T-helper 2 cell treated with Interferon-gamma antibody and Interleukin-4, amounts not matched to agents 100 ng/mL and 5 ng/mL, for 36 hours (primary cell): Measurements from ENCODE around the gene GPR17. TPM values are rescaled to one million over a fixed set of nuclear protein-coding genes. Genes with fewer than 3 reads are reported as not detected.

Experiments
- intact Hi-C: fragments of 100-400 bp; cut with micrococcal nuclease; formaldehyde crosslinking; loops from one replicate; pipeline ENCODE4 v1.15.1; 2023
- total RNA-seq: library from RNA; stranded (reverse); gene quantifications from 2 replicates; pipeline ENCODE4 v1.2.3, GENCODE V29; 2022

Gene GPR17
- total RNA-seq, 1 donor from 2014 or later: not detected

- intact Hi-C loops: loop anchor here (10.0 kb wide), 1 partner anchor 216 kb away; no protein-coding TSS in a partner anchor
Observed at GRCh38 chr2:127641133-127641532, 4.8 kb upstream of the GPR17 start.

DNA sequence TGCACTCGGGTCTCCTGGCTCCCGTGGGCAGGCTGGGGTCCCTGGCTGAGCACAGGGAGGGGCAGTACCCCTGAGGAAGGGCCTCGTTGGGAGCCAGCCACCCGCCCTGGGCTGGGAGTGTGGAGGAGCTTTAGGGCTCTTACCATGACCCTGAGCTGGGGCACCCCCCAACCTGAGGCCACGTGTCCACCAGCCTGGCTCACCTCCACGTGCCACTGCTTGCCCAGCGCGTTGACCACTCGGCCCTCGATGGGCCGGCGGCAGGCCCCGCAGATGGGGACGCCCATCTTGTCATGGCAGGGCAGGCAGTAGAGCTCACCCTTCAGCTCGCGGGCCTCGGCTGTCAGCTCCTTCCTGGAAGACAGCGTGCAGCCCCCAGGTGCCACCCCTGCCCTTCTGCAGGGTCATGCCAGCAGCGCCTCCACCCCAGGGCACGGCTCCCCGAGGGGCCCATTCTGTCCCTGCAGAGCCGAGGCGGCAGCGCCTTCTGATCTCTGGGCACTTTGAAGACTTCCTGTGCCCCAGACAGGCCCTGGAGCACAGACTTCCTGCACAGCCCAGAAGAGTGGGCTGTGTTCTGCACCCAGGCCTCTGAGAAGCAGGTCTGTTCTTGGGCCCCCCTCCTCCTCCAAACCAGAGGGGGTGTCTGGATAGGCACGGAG, 4.0 kb upstream of the GPR17 start:
- intact Hi-C loops: loop anchor here (10.0 kb wide), 1 partner anchor 217 kb away; no protein-coding TSS in a partner anchor

GRCh38 chr2:127642706-127643438, 3.1 kb upstream of the GPR17 start:
- intact Hi-C loops: loop anchor here (10.0 kb wide), 1 partner anchor 218 kb away; no protein-coding TSS in a partner anchor

DNA sequence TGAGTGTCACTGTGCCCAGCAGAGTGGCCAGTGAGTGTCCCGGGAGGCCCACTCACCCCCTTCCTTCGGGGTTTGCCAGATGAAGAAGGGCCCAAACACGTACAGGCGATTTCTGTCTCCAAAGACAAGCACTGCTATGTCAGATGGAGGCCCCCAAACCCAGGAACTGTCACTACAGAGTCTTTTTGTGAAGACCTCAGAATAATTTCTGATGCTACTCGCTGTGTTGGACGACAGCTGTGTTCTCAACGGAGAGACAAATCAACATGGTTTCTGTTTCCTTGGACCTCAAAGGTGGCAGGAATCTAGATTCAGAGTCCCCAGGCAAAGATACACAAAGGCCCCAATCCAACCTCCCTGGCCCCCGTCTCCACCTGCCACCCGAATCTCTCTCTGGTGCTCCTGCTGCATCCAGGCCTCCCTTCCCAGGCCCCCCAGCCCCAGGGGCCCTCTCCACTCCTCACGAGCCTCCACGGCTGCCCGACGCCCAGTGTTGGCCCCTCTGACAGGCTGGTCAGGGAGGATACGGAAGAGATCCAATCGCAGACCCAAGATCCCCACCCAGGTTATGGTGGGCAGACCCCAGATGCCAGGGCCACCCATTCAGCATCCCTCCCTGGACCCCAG, 2.4 kb upstream of the GPR17 start:
- intact Hi-C loops: loop anchor here (10.0 kb wide), 1 partner anchor 219 kb away; no protein-coding TSS in a partner anchor

DNA sequence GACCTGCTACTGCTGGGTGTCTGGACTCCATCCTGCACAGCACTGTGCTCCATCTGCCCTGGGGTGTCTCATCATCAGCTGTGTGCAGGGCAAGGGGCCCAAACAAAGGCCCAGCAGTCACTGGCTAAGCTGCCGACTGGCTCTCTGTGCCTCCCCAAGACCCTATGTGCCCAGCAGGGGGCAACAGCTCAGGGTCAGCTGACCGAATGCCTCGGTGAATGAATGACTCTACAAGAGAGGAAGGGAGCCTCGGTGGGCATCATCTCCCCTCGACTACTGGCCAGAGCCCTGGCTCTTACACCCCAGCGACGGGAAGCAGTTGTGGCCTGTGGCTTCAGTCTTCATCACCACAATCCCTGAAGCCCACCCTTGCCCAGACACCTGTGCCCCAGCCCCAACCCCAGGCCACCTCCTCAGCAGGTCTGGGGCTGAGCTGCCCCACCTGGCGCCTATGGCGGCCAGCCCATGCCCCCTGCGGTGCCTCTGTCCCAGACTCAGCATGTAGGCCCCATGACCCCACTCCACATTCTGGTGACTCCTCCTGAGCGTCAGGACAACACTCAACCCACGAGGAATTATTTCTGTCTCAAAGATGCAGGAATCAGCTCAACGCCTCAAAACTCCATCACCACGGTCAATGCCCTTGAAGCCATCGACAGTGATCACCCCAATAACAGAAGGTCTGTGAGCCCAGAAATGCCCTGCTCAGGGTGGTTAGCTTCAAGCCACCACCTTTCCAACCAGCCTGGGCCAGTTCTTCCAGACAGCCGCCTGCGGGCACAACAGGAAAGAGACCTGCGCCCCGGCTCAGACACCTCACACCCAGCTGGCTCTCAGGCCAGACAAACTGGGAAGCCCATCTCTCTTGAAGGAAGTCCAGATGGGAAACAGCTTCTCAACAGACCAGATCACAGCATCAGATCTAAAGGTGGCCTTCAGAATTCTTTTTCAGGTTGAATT, 1.6 kb upstream of the GPR17 start:
- intact Hi-C loops: loop anchor here (5.0 to 10.0 kb wide), 3 partner anchors 58 to 447 kb away; partner anchors contain the start of gene SFT2D3

DNA sequence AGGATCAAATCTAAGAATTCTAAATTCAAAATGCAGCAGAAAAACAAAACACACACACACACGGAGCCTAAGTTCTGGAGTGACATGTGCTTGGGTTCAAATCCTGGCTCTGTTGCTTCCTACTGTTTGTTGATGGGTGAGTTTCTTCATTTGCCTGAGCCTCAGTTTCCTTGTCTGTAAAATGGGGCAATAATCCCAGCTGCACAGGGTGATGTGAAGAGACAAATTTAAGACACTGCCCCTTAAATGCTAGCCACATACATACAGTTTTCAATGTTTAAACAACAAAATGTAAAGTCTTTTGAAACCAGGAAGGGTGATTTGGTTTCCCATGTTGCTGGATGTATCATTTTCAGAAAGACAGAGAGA, 943 bp upstream of the GPR17 start:
- intact Hi-C loops: loop anchor here (5.0 to 10.0 kb wide), 3 partner anchors 57 to 448 kb away; partner anchors contain the start of gene SFT2D3

DNA sequence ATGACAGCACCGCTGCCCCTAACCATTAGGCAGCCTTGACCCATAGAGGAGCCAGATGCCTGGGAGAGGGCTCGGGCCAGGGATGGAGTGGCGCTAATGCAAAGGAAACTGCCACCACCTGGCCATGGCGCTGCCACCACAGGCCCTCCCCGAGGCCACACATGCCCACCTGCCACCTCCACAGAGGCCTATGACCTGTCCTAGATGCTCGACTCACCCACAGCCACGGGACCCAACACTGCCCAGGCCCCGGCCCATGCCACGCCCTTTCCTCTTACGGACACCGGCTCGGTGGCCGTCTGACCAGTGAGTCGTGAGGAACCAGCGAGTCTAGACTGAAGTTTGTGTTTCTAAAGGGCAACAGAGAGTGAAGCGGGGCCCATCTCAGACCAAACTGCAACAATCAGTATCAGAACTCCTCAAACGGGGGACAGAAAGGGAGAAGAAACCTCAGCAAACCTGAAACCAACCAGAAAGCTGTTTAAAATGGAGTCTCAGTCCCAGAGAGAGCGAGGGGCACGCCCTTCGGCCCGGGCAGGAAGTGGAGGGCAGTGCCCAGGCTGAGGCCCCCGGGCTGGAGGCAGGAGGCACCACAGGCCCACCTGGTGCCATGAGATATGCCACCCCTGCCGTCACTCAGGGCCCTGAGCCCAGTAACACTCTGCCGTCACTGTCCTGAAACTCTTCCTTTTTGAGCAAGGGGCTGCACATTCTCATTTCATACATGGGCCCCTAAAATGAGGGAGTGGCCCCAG, 711 bp downstream of the GPR17 start:
- intact Hi-C loops: loop anchor here (5.0 to 10.0 kb wide), 3 partner anchors 56 to 449 kb away; partner anchors contain the start of gene SFT2D3

DNA sequence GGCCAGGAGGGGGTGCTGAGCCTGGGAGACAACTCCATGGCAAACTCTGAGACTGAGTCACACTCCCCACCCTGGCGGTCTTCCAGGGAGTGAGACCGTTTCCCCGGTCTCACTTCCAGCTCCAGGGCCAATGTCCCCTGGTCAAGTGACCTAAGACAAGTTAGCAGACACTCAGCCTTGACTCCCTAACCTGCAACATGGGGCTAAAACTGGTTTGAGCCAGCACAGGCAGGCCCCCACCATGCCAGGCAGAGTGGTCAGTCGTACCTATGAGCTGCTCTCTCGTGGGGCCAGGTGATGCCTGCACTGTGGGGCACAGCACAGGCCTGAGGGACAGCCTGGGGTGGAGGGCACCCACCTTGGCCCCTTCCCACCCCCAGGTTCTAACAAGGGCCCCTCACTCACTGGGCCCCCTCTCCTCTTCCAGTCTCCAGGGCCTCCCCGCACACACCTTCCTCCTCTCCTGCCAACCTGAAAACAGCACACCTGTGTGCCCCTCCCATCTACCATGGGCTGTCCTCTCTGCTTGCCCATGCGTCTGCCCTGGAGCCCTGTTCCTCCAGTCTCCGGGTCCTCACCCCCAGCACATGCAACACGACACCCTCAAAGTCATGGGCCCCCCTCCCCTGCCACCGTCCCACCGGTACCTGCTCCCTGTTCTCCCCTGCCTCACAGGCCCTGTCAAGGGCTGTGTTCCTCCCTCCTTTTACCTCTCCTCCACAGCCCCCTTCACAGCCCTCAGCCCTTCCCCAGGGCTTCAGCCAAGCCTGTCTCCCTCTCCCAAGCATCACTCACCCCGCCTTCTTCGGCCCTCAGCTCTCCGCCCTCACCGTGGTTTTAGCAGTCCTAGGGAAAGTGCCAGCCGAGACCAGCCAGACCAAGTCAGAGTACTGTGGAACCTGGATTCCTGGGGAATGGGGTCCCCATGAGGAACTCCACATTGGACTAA, 1.6 kb downstream of the GPR17 start:
- intact Hi-C loops: loop anchor here (5.0 to 10.0 kb wide), 3 partner anchors 55 to 450 kb away; partner anchors contain the start of gene SFT2D3

DNA sequence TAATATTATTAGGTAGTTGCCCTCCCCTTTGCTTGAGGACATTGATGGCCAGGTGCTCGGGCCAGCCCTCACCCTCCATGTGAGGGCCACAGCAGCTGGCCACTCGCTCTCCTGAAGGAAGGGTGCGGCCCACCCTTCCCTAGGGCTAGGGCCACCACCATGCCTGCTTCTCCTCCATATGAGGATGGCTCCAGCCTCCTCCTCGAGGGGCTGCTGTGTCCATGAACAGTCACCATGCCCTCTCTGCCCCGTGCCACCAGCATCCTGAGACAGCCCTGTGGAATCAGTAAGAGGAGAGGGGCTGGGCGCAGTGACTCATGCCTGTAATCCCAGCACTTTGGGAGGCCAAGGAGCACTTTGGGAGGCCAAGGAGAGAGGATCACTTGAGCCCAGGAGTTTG, 2.4 kb downstream of the GPR17 start:
- intact Hi-C loops: loop anchor here (5.0 to 10.0 kb wide), 3 partner anchors 54 to 451 kb away; partner anchors contain the start of gene SFT2D3

DNA sequence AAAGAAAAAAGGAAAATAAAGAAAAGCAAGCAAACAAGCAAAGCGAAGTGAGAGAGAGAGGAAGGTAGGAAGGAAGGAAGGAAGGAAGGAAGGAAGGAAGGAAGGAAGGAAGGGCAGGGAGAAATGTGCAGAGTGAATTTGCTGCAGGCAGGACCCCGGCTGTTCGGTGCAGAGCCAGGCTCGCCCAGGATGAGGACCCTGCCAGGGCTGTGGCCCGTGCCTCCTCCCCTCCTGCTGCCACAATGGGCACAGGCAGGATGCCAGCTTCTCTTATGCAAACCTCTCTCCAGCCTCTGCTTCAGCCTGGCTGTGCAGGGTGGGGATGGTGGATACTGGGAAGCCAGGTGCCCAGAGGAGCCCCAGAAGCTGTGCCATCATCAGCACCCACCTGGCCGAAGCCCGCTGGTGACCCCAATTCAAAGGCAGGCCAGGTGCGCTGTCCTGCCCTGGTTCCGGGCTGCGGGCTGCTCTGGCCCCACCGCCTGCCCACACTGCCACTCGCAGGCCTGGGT, 3.2 kb downstream of the GPR17 start:
- intact Hi-C loops: loop anchor here (1.0 to 10.0 kb wide), 5 partner anchors 53 to 452 kb away; partner anchors contain the start of genes IWS1 and SFT2D3

DNA sequence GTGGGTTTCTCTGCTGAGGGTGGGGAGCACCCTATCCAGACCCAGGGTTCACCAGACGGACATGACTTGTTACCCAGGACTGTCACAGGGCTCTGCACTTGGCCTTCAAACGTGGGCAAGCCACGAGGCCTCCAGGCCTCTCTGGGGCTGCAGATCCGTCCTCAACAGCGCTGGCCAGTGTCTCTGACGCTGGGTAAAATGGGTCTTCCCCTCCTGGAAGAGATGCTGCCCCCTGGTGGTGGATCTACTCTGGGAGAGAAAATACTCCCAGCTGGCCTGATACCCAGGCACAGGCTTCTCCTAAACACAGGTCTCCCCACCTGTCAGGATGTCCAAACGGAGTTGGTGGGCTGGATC, 3.7 kb downstream of the GPR17 start:
- intact Hi-C loops: loop anchor here (1.0 to 10.0 kb wide), 5 partner anchors 53 to 452 kb away; partner anchors contain the start of genes IWS1 and SFT2D3

GRCh38 chr2:127650041-127650784, 4.3 kb downstream of the GPR17 start:
- intact Hi-C loops: no loop called here

- intact Hi-C loops: no loop called here
Observed at GRCh38 chr2:127650785-127651380, 4.9 kb downstream of the GPR17 start.

DNA sequence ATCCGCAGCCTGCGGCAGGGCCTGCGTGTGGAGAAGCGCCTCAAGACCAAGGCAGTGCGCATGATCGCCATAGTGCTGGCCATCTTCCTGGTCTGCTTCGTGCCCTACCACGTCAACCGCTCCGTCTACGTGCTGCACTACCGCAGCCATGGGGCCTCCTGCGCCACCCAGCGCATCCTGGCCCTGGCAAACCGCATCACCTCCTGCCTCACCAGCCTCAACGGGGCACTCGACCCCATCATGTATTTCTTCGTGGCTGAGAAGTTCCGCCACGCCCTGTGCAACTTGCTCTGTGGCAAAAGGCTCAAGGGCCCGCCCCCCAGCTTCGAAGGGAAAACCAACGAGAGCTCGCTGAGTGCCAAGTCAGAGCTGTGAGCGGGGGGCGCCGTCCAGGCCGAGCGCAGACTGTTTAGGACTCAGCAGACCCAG, 5.4 kb downstream of the GPR17 start:
- intact Hi-C loops: no loop called here

GRCh38 chr2:127651971-127652550, 6.1 kb downstream of the GPR17 start:
- intact Hi-C loops: no loop called here

GRCh38 chr2:127652786-127653357, 6.9 kb downstream of the GPR17 start:
- intact Hi-C loops: no loop called here
